GM12878 (cell line): ENCODE measurements around the gene LDLRAD4. TPM values are rescaled to one million over a fixed set of nuclear protein-coding genes. Genes with fewer than 3 reads are reported as not detected.

ENCODE experiments used
- ATAC-seq: fragments of 200-7000 bp; cut with Tn5 transposase; 3 replicates; pipeline ENCODE4 v1.9.1; 2020; ENCODE audit warnings: mild to moderate bottlenecking, moderate library complexity
- BruUV-seq: library from RNA; stranded (reverse); fragments of 400-500 nt; replicated peaks from 2 replicates; lab custom pipeline; 2021; lab: Mats Ljungman, UMichigan
- CTCF ChIA-PET: fragments of 300-600 bp; sonication (Branson Sonifier 250); formaldehyde crosslinking; extraction: SDS; loops from one replicate; lab custom pipeline; 2021; ENCODE audit warnings: inconsistent platforms; lab: Yijun Ruan, JAX
- POLR2A ChIA-PET: fragments of 350-600 bp; formaldehyde crosslinking; extraction: SDS; loops from one replicate; lab custom pipeline; 2021; ENCODE audit warnings: inconsistent platforms; lab: Charles Lee
- RAD21 ChIA-PET: fragments of 300-600 bp; sonication (Branson Sonifier 250); formaldehyde crosslinking; loops from one replicate; lab custom pipeline; 2023; ENCODE audit warnings: antibody characterized with exemption; ENCODE audit not compliant: unreplicated experiment; lab: Charles Lee
- SMC1A ChIA-PET: fragments of 300-600 bp; sonication (Branson Sonifier 250); formaldehyde crosslinking; loops from one replicate; lab custom pipeline; 2023; ENCODE audit not compliant: unreplicated experiment, uncharacterized antibody; lab: Charles Lee
- DNase-seq: peaks from one replicate; pipeline ENCODE4 v3.0.0-alpha.2; 2011; ENCODE audit warnings: low read depth, low spot score
- FAIRE-seq: peaks from 3 replicates; lab custom pipeline; 2011; peaks lifted over from hg19 to GRCh38; lab: Jason Lieb, UNC
- H2AFZ ChIP-seq: 2 replicates; pipeline ENCODE4 v1.6.0; 2011; ENCODE audit warnings: low read depth, low read length, control low read depth; ENCODE audit not compliant: control insufficient read depth
- H3K27ac ChIP-seq: 2 replicates; pipeline ENCODE4 v1.5.1; 2011; ENCODE audit warnings: control low read depth; ENCODE audit not compliant: control insufficient read depth, insufficient read depth
- H3K27me3 ChIP-seq, 2 experiments: replicated peaks in 1 of 2; 2 replicates each; pipeline versions ENCODE4 v1.6.0 to v1.6.1; 2011; ENCODE audit warnings: low read length in 1 of 2; ENCODE audit not compliant: control insufficient read depth in 2 of 2, insufficient read depth in 2 of 2
- H3K36me3 ChIP-seq, 2 experiments: 2 replicates each; pipeline ENCODE4 v1.5.1; 2011; ENCODE audit warnings: low read length in 1 of 2; ENCODE audit not compliant: control insufficient read depth in 2 of 2, insufficient read depth in 2 of 2
- H3K4me1 ChIP-seq: 2 replicates; pipeline ENCODE4 v1.6.1; 2011; ENCODE audit warnings: mild to moderate bottlenecking, low read length, moderate library complexity, mixed read lengths; ENCODE audit not compliant: control insufficient read depth, insufficient read depth
- H3K4me2 ChIP-seq: 2 replicates; pipeline ENCODE4 v1.6.0; 2011; ENCODE audit warnings: control low read depth; ENCODE audit not compliant: control insufficient read depth, insufficient read depth
- H3K4me3 ChIP-seq: fragments of 200-600 bp; sonication (generic); 2 replicates; pipeline ENCODE4 v1.5.1; 2016
- H3K79me2 ChIP-seq: 2 replicates; pipeline ENCODE4 v1.6.0; 2011; ENCODE audit warnings: low read length; ENCODE audit not compliant: control insufficient read depth, insufficient read depth
- H3K9ac ChIP-seq: 2 replicates; pipeline ENCODE4 v1.8.0; 2011; ENCODE audit warnings: low read length, control low read depth, mixed read lengths; ENCODE audit not compliant: control insufficient read depth, insufficient read depth
- H3K9me3 ChIP-seq: replicated peaks from 3 replicates; pipeline ENCODE4 v1.5.1; 2011; ENCODE audit warnings: mild to moderate bottlenecking, low read length; ENCODE audit not compliant: control insufficient read depth, insufficient read depth
- H4K20me1 ChIP-seq: 2 replicates; pipeline ENCODE4 v1.6.0; 2011; ENCODE audit not compliant: control insufficient read depth, insufficient read depth
- BMI1 ChIP-seq: fragments of 450-650 bp; IDR thresholded peaks from 2 replicates; pipeline ENCODE4 v1.6.1; 2016; ENCODE audit warnings: mild to moderate bottlenecking, moderate library complexity, borderline replicate concordance
- CREM ChIP-seq: IDR thresholded peaks from 2 replicates; pipeline ENCODE4 v1.6.1; 2014; ENCODE audit warnings: antibody characterized with exemption, low read depth
- EGR1 ChIP-seq, 2 experiments: IDR thresholded peaks; 1 replicate in 1 of 2; 2 replicates in 1 of 2; pipeline ENCODE4 v1.6.1; 2011 to 2012; ENCODE audit warnings: low read depth in 2 of 2, low read length in 2 of 2, borderline replicate concordance in 1 of 2, mild to moderate bottlenecking in 1 of 2, moderate library complexity in 1 of 2
- FOXK2 ChIP-seq: fragments of 450-650 bp; IDR thresholded peaks from 2 replicates; pipeline ENCODE4 v1.6.1; 2017; ENCODE audit warnings: mild to moderate bottlenecking, moderate library complexity
- GATAD2B ChIP-seq: fragments of 450-650 bp; conservative IDR thresholded peaks from 2 replicates; pipeline ENCODE4 v1.6.1; 2017; ENCODE audit warnings: low read depth, mild to moderate bottlenecking, moderate library complexity
- PAX8 ChIP-seq: fragments of 450-650 bp; IDR thresholded peaks from 2 replicates; pipeline ENCODE4 v1.6.1; 2017; ENCODE audit warnings: mild to moderate bottlenecking, moderate library complexity
- SMC3 ChIP-seq: IDR thresholded peaks from 2 replicates; pipeline ENCODE4 v1.6.1; 2011; ENCODE audit warnings: low read length, improper control_type of control experiment, borderline replicate concordance
- SREBF1 ChIP-seq: IDR thresholded peaks from 2 replicates; pipeline ENCODE4 v1.6.1; 2012; ENCODE audit warnings: mild to moderate bottlenecking, low read length
- SREBF2 ChIP-seq: IDR thresholded peaks from 2 replicates; pipeline ENCODE4 v1.6.1; 2012; ENCODE audit warnings: mild to moderate bottlenecking, low read length
- SUZ12 ChIP-seq: fragments of 200-600 bp; sonication (generic); IDR thresholded peaks from one replicate; pipeline ENCODE4 v1.6.1; 2018; ENCODE audit warnings: antibody characterized with exemption, mild to moderate bottlenecking; ENCODE audit not compliant: unreplicated experiment
- WGBS: methylation state at CpG from one replicate; pipeline ENCODE4 v1.1.6; 2016; ENCODE audit warnings: low lambda C conversion rate; ENCODE audit not compliant: insufficient replicate concordance, insufficient coverage; ENCODE audit errors: missing lambda C conversion rate; 5-methylcytosine and 5-hydroxymethylcytosine counted together
- in situ Hi-C: fragments of 300-500 bp; cut with MboI; formaldehyde crosslinking; loops from 9 replicates; pipeline ENCODE4 v1.14.3; 2018; ENCODE audit warnings: mixed read lengths
- intact Hi-C: fragments of 100-400 bp; cut with micrococcal nuclease; formaldehyde crosslinking; loops from one replicate; pipeline ENCODE4 v1.14.2; 2022; ENCODE audit not compliant: unreplicated experiment
- polyA plus RNA-seq, 11 experiments: library from polyadenylated mRNA; depleted of rRNA in 4 of 11; unstranded in 6 of 11; stranded (reverse) in 5 of 11; fragments of >200 nt; fragmentation: Nextera tagmentation in 4 of 11; fragmentation: Illumina TruSeq in 1 of 11; extraction: Ambion mirVana in 4 of 11; extraction: Trizol in 1 of 11; gene quantifications; 1 replicate in 1 of 11; 2 replicates in 10 of 11; pipeline versions ENCODE4 v1.2.1 to v1.2.3, GENCODE V29; 2011 to 2016; ENCODE audit warnings: inconsistent platforms in 2 of 11, missing spikeins in 2 of 11, low read depth in 1 of 11
- total RNA-seq, 4 experiments: library from RNA; depleted of rRNA in 3 of 4; stranded (reverse); fragments of >200 nt in 3 of 4; fragmentation: Illumina TruSeq in 1 of 4; extraction: Trizol in 1 of 4; gene quantifications; 2 replicates each; pipeline versions ENCODE4 v1.2.1 to v1.2.3, GENCODE V29; 2013 to 2021
- TF ChIP-seq, protein P1 (sequence below): fragments of 450-650 bp; conservative IDR thresholded peaks from 2 replicates; pipeline ENCODE4 v1.6.1; 2017; ENCODE audit warnings: mild to moderate bottlenecking, moderate library complexity
- TF ChIP-seq, protein P2 (sequence below): fragments of 450-650 bp; formaldehyde crosslinking; IDR thresholded peaks from 2 replicates; pipeline ENCODE4 v1.4.0; 2022; ENCODE audit warnings: mild to moderate bottlenecking, moderate library complexity

LDLRAD4 gene
- total and polyA plus RNA-seq, 10 of the 15 experiments (the other 5 are each of a cell fraction or from before 2014, with no cell fraction given): 2.7 to 16.8 (median 11.2) TPM

DNA sequence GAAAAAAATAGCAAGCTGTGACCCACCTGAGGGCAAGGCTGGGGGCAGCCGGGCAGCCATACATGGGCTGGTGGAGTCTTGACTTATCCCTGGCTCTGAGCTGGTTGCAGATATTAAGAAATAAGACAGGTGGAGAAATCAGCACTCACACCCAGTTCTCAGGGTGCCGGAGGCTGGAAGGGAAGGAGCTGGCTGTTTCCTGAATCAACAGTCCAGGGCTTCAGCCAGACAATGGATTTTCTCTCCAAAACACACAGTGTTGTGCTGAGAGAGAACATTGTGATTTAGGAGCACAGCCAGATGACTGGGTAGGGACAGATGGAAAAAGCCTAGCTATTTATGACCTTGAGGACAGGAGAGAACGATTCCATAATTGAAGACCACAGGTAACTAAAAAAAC is 208.8 kb downstream of the LDLRAD4 start:
- WGBS: 38% methylated on average over 3 of the region's 3 CpGs
- FAIRE-seq: no peak
- in situ Hi-C loops: no loop called here

More for the DNA sequence above, 208.8 kb downstream of the LDLRAD4 start:
- Histone ChIP-seq H3K9ac (no peak overlapping the region), H3K4me1 (no peaks in the 10 kb centered on the region), H3K79me2 (no peaks in the 10 kb centered on the region), H3K9me3 (no peaks in the 10 kb centered on the region), H3K4me3 (no peak overlapping the region), H3K27me3 (peaks cover 0 to 2% of the 10 kb centered on the region in 2 experiments; a peak in 3 of 4 replicates), H3K4me2 (no peak overlapping the region), H2AFZ (no peak overlapping the region), H3K27ac (no peak overlapping the region), H3K36me3 (no peaks in the 10 kb centered on the region), H4K20me1 (no peaks in the 10 kb centered on the region)
- ChIA-PET SMC1A (no interaction called here), CTCF (no interaction called here), POLR2A (no interaction called here), RAD21 (no interaction called here)
- ATAC-seq (no peak), DNase-seq (no peak)
- intact Hi-C loops: no loop called here
- BruUV-seq: no TSS peak
- TF ChIP-seq SREBF1 (no peak), CREM (no peak), SREBF2 (no peak), BMI1 (no peak), GATAD2B (no peak), PAX8 (no peak), SUZ12 (no peak), FOXK2 (no peak), EGR1 (IDR thresholded peaks at IDR 0.05; ENCODE audit: borderline replicate concordance in 1 of 2, low read depth in 2 of 2, low read length in 2 of 2) (no peak), SMC3 (no peak)
- TF ChIP-seq, protein P1, sequence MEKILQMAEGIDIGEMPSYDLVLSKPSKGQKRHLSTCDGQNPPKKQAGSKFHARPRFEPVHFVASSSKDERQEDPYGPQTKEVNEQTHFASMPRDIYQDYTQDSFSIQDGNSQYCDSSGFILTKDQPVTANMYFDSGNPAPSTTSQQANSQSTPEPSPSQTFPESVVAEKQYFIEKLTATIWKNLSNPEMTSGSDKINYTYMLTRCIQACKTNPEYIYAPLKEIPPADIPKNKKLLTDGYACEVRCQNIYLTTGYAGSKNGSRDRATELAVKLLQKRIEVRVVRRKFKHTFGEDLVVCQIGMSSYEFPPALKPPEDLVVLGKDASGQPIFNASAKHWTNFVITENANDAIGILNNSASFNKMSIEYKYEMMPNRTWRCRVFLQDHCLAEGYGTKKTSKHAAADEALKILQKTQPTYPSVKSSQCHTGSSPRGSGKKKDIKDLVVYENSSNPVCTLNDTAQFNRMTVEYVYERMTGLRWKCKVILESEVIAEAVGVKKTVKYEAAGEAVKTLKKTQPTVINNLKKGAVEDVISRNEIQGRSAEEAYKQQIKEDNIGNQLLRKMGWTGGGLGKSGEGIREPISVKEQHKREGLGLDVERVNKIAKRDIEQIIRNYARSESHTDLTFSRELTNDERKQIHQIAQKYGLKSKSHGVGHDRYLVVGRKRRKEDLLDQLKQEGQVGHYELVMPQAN: no peak
- TF ChIP-seq, protein P2, sequence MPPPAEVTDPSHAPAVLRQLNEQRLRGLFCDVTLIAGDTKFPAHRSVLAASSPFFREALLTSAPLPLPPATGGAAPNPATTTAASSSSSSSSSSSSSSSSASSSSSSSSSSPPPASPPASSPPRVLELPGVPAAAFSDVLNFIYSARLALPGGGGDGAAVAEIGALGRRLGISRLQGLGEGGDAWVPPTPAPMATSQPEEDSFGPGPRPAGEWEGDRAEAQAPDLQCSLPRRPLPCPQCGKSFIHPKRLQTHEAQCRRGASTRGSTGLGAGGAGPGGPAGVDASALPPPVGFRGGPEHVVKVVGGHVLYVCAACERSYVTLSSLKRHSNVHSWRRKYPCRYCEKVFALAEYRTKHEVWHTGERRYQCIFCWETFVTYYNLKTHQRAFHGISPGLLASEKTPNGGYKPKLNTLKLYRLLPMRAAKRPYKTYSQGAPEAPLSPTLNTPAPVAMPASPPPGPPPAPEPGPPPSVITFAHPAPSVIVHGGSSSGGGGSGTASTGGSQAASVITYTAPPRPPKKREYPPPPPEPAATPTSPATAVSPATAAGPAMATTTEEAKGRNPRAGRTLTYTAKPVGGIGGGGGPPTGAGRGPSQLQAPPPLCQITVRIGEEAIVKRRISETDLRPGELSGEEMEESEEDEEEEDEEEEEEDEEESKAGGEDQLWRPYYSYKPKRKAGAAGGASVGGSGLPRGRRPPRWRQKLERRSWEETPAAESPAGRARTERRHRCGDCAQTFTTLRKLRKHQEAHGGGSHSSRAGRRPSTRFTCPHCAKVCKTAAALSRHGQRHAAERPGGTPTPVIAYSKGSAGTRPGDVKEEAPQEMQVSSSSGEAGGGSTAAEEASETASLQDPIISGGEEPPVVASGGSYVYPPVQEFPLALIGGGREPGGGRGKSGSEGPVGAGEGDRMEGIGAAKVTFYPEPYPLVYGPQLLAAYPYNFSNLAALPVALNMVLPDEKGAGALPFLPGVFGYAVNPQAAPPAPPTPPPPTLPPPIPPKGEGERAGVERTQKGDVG (CRISPR knock-in tag): no peak
